HepG2 (cell line): Measurements from ENCODE around the gene MADCAM1. TPM values are rescaled to one million over a fixed set of nuclear protein-coding genes. Genes with fewer than 3 reads are reported as not detected.

Experiments used
- ATAC-seq: fragments of 200-7000 bp; cut with Tn5 transposase; 3 replicates; pipeline ENCODE4 v1.9.1; 2020; ENCODE audit warnings: mild to moderate bottlenecking, moderate library complexity
- BruUV-seq: library from RNA; stranded (reverse); fragments of 400-500 nt; replicated peaks from 2 replicates; lab custom pipeline; 2021; lab: Mats Ljungman, UMichigan
- CTCF ChIA-PET: fragments of 300-600 bp; formaldehyde crosslinking; extraction: SDS; loops from one replicate; lab custom pipeline; 2021; ENCODE audit warnings: low total read pairs, inconsistent platforms, low intra/inter-chr PET ratio; lab: Yijun Ruan, JAX
- POLR2A ChIA-PET: fragments of 350-600 bp; sonication (Branson Sonifier 250); formaldehyde crosslinking; loops from one replicate; lab custom pipeline; 2020; ENCODE audit warnings: antibody characterized with exemption, inconsistent platforms; lab: Yijun Ruan, JAX
- DNase-seq: peaks from one replicate; pipeline ENCODE4 v3.0.0-alpha.2; 2015; ENCODE audit warnings: low spot score
- FAIRE-seq: peaks from 3 replicates; lab custom pipeline; 2011; peaks lifted over from hg19 to GRCh38; lab: Jason Lieb, UNC
- H2AFZ ChIP-seq: one replicate; pipeline ENCODE4 v1.6.1; 2011; ENCODE audit warnings: low read length, inconsistent platforms
- H3K27ac ChIP-seq: fragments of 300-600 bp; 3 replicates; pipeline ENCODE4 v1.8.0; 2011; ENCODE audit warnings: mixed run types, mild to moderate bottlenecking, mixed read lengths, low read length, inconsistent platforms; ENCODE audit not compliant: insufficient read depth; ENCODE audit errors: extremely low read length
- H3K27me3 ChIP-seq, 2 experiments: fragments of 200-600 bp in 1 of 2; 2 replicates in 1 of 2; 3 replicates in 1 of 2; pipeline versions ENCODE4 v1.6.0 to v1.8.0; 2011; ENCODE audit warnings: low read length in 2 of 2, mild to moderate bottlenecking in 2 of 2, moderate library complexity in 2 of 2, inconsistent platforms in 1 of 2; ENCODE audit not compliant: insufficient read depth in 2 of 2, control insufficient read depth in 1 of 2
- H3K36me3 ChIP-seq, 2 experiments: fragments of 200-600 bp in 1 of 2; replicated peaks in 1 of 2; 2 replicates in 1 of 2; 3 replicates in 1 of 2; pipeline versions ENCODE4 v1.5.1 to v1.8.0; 2011; ENCODE audit warnings: low read length in 2 of 2, inconsistent platforms in 1 of 2; ENCODE audit not compliant: insufficient read depth in 2 of 2, control insufficient read depth in 1 of 2
- H3K4me1 ChIP-seq: 2 replicates; pipeline ENCODE4 v1.5.1; 2012; ENCODE audit warnings: low read length, inconsistent platforms; ENCODE audit not compliant: insufficient read depth
- H3K4me2 ChIP-seq: 2 replicates; pipeline ENCODE4 v1.6.0; 2011; ENCODE audit warnings: low read depth, low read length, inconsistent platforms
- H3K4me3 ChIP-seq, 3 experiments: fragments of 200-600 bp in 1 of 3; sonication (generic), shearing (Covaris generic) in 1 of 3; replicated peaks in 1 of 3; 2 replicates each; pipeline ENCODE4 v1.5.1; 2011 to 2016; ENCODE audit warnings: low read length in 3 of 3, inconsistent platforms in 2 of 3, low read depth in 2 of 3, mild to moderate bottlenecking in 2 of 3, control low read depth in 1 of 3, mixed read lengths in 1 of 3; ENCODE audit not compliant: insufficient read depth in 1 of 3
- H3K79me2 ChIP-seq: one replicate; pipeline ENCODE4 v1.6.1; 2011; ENCODE audit warnings: low read length, inconsistent platforms; ENCODE audit not compliant: insufficient read depth
- H3K9ac ChIP-seq: 2 replicates; pipeline ENCODE4 v1.6.0; 2011; ENCODE audit warnings: mild to moderate bottlenecking, low read depth, low read length, inconsistent platforms; ENCODE audit not compliant: insufficient read depth
- H3K9me3 ChIP-seq: 2 replicates; pipeline ENCODE4 v1.5.1; 2012; ENCODE audit warnings: mild to moderate bottlenecking, low read length
- H4K20me1 ChIP-seq: 2 replicates; pipeline ENCODE4 v1.6.0; 2011; ENCODE audit warnings: inconsistent platforms, mild to moderate bottlenecking, low read length, moderate library complexity; ENCODE audit not compliant: insufficient read depth
- HMG20B ChIP-seq: conservative IDR thresholded peaks from 2 replicates; pipeline ENCODE4 v1.6.1; 2016; ENCODE audit warnings: missing genetic modification reagents, missing compliant biosample characterization
- IRX3 ChIP-seq: sonication (generic); formaldehyde crosslinking; IDR thresholded peaks from 2 replicates; pipeline ENCODE4 v1.8.1; 2023; ENCODE audit warnings: mild to moderate bottlenecking, low read depth, missing genetic modification reagents, borderline replicate concordance
- KDM3A ChIP-seq: IDR thresholded peaks from 2 replicates; pipeline ENCODE4 v1.6.1; 2018; ENCODE audit warnings: low read depth, missing compliant biosample characterization
- KDM5B ChIP-seq: sonication (generic); formaldehyde crosslinking; IDR thresholded peaks from 2 replicates; pipeline ENCODE4 v1.4.0; 2020; ENCODE audit warnings: missing genetic modification reagents, mild to moderate bottlenecking, borderline replicate concordance
- KLF6 ChIP-seq: IDR thresholded peaks from 2 replicates; pipeline ENCODE4 v1.8.0; 2016; ENCODE audit warnings: missing biosample characterization, missing genetic modification reagents
- MED1 ChIP-seq: sonication (generic); formaldehyde crosslinking; IDR thresholded peaks from 2 replicates; pipeline ENCODE4 v1.4.0; 2020; ENCODE audit warnings: missing genetic modification reagents
- TBX3 ChIP-seq: fragments of 450-650 bp; IDR thresholded peaks from 2 replicates; pipeline ENCODE4 v1.6.1; 2017; ENCODE audit warnings: antibody characterized with exemption, mild to moderate bottlenecking, inconsistent platforms, borderline replicate concordance
- TOPORS ChIP-seq: sonication (generic); formaldehyde crosslinking; IDR thresholded peaks from 2 replicates; pipeline ENCODE4 v1.8.0; 2023; ENCODE audit warnings: mild to moderate bottlenecking, missing genetic modification reagents
- ZBTB1 ChIP-seq: sonication (generic); formaldehyde crosslinking; IDR thresholded peaks from 2 replicates; pipeline ENCODE4 v1.4.0; 2020; ENCODE audit warnings: missing genetic modification reagents, borderline replicate concordance
- ZNF468 ChIP-seq: sonication (generic); formaldehyde crosslinking; IDR thresholded peaks from 2 replicates; pipeline ENCODE4 v1.8.0; 2022; ENCODE audit warnings: mild to moderate bottlenecking, moderate library complexity, missing genetic modification reagents
- ZNF562 ChIP-seq: sonication (generic); formaldehyde crosslinking; IDR thresholded peaks from 2 replicates; pipeline ENCODE4 v1.8.0; 2022; ENCODE audit warnings: missing genetic modification reagents, borderline replicate concordance
- ZNF776 ChIP-seq: sonication (generic); formaldehyde crosslinking; IDR thresholded peaks from 2 replicates; pipeline ENCODE4 v1.4.0; 2020; ENCODE audit warnings: mild to moderate bottlenecking, missing genetic modification reagents
- WGBS: methylation state at CpG from one replicate; pipeline ENCODE4 v1.1.6; 2017; ENCODE audit warnings: low lambda C conversion rate; 5-methylcytosine and 5-hydroxymethylcytosine counted together
- in situ Hi-C: cut with HindIII; loops from 2 replicates; pipeline ENCODE4 v1.10.0; 2017; ENCODE audit warnings: low pct_unique_long_range_greater_than_20kb; ENCODE audit not compliant: extremely low pct_ligation_motif_present
- intact Hi-C: fragments of 100-400 bp; cut with micrococcal nuclease; formaldehyde crosslinking; loops from one replicate; pipeline ENCODE4 v1.10.0; 2022; ENCODE audit not compliant: unreplicated experiment
- polyA plus RNA-seq, 8 experiments: library from polyadenylated mRNA; depleted of rRNA in 3 of 8; stranded (reverse) in 7 of 8; unstranded in 1 of 8; fragments of >200 nt; fragmentation: Illumina TruSeq in 4 of 8; extraction: Trizol in 4 of 8; gene quantifications; 2 replicates each; pipeline versions ENCODE4 v1.2.1 to v1.2.3, GENCODE V29; 2011 to 2016; ENCODE audit warnings: low read depth in 4 of 8, missing spikeins in 1 of 8, mixed read lengths in 1 of 8; ENCODE audit not compliant: insufficient read depth in 1 of 8
- total RNA-seq, 5 experiments: library from RNA; depleted of rRNA; stranded (reverse); fragments of >200 nt; fragmentation: Illumina TruSeq; extraction: Trizol; gene quantifications; 2 replicates each; pipeline ENCODE4 v1.2.3, GENCODE V29; 2016; ENCODE audit warnings: low read depth in 1 of 5
- TF ChIP-seq, protein P1 (sequence below): sonication (generic); formaldehyde crosslinking; IDR thresholded peaks from 2 replicates; pipeline ENCODE4 v1.4.0; 2020; ENCODE audit warnings: missing genetic modification reagents, borderline replicate concordance
- TF ChIP-seq, protein P2 (sequence below): IDR thresholded peaks from 2 replicates; pipeline ENCODE4 v1.6.1; 2016; ENCODE audit warnings: missing compliant biosample characterization, missing genetic modification reagents, borderline replicate concordance

MADCAM1 gene
- total and polyA plus RNA-seq, 2 of the 13 experiments (the other 11 are each of a cell fraction or from before 2014, with no cell fraction given) = 0.29 to 0.33 TPM

DNA sequence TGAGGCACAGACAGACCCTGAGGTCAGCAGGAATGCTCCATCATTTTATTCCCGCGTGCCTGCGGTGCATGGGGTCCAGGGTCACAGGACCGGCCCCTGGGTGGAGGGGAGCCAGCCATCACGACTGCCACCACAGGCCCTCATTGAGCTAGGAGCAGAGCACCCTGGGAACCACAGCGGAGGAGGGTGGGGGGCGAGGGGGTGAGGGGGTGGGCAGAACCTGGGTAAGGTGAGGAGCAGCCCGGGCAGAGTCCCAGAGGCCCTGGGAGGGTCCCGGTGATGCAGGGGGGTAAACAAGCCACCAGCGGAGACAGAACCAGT is 1.2 kb upstream of the MADCAM1 start:
- no peak for TF ChIP-seq ZNF468
- TF ChIP-seq ZNF776 = 0 out of 2 replicates have a peak, but pooled peaks have one; percentile 11
- TF ChIP-seq, all 625 proteins: peak for 1
- POLR2A ChIA-PET = interaction anchor here (2.6 kb wide), 1 partner anchor 12 kb away, joined by 23 read pairs; no protein-coding TSS in a partner anchor
- no peak for ATAC-seq
- Histone ChIP-seq H3K27ac (no peak overlapping the region), H3K36me3 (no peaks in the 10 kb centered on the region), H3K4me3 (peak overlapping the region in 1 of 3 experiments; percentile 46; a peak in 1 of 6 replicates), H3K27me3 (peaks cover 0 to 4% of the 10 kb centered on the region in 2 experiments; a peak in 2 of 5 replicates), H2AFZ (no peak overlapping the region), H3K4me1 (peaks cover 57% of the 10 kb centered on the region), H3K9me3 (no peaks in the 10 kb centered on the region), H3K4me2 (peak overlapping the region; percentile 55; the same call in 1 of the 2 replicates), H4K20me1 (no peaks in the 10 kb centered on the region), H3K79me2 (peaks cover 3% of the 10 kb centered on the region), H3K9ac (no peak overlapping the region)
- in situ Hi-C loops = no loop called here
- intact Hi-C loops = no loop called here
- CTCF ChIA-PET = interaction anchor here (0.6 to 1.5 kb wide), 2 partner anchors 13 to 16 kb away, joined by 3 to 5 read pairs; no protein-coding TSS in a partner anchor
- 14% methylated on average over 10 of the region's 10 CpGs for WGBS
- DNase-seq = no peak
- BruUV-seq = no TSS peak
- FAIRE-seq = no peak

DNA sequence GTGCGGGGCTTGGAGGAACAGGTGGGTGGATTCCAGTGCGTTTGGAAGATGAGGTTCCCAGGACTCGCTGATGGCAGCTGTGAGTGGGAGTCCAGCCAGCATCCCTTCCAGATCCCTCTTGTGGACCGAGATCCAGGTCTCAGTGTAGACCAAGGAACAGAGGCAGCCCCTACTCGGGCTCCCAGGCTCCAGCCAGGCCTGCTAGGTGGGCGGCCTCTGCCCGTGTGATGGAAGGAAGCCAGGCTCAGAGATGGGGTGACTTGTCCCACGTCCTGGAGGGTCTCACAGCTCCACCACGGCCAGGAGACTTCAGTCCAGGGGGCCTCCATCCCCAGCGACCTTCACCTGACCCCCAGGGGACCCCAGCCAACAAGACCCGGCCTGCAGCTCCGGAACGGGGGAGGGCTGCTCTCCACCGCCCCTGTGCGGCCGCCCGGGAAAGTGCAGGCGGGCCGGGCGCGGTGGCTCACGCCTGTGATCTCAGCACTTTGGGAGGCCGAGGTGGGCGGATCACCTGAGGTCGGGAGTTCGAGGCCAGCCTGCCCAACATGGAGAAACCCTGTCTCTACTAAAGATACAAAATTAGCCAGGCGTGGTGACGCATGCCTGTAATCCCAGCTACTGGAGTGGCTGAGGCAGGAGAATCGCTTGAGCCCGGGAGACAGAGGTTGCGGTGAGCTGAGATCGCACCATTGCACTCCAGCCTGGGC is 729 bp upstream of the MADCAM1 start:
- Histone ChIP-seq H3K27ac (no peak overlapping the region), H3K4me2 (peak overlapping the region; percentile 55; the same call in 1 of the 2 replicates), H3K9ac (no peak overlapping the region), H2AFZ (no peak overlapping the region), H3K9me3 (no peaks in the 10 kb centered on the region), H3K27me3 (peaks cover 0 to 4% of the 10 kb centered on the region in 2 experiments; a peak in 2 of 5 replicates), H3K4me1 (peaks cover 52% of the 10 kb centered on the region), H4K20me1 (no peaks in the 10 kb centered on the region), H3K79me2 (no peaks in the 10 kb centered on the region), H3K4me3 (peak overlapping the region in 1 of 3 experiments; percentile 46; a peak in 1 of 6 replicates), H3K36me3 (no peaks in the 10 kb centered on the region)
- no peak for DNase-seq
- in situ Hi-C loops = no loop called here
- peak; percentile 17 for ATAC-seq
- ChIA-PET CTCF (interaction anchor here (0.6 to 1.5 kb wide), 4 partner anchors 11 to 15 kb away, joined by 3 to 5 read pairs (median 4); partner anchors contain the start of gene TPGS1), POLR2A (interaction anchor here (2.6 kb wide), 1 partner anchor 11 kb away, joined by 23 read pairs; no protein-coding TSS in a partner anchor)
- intact Hi-C loops = no loop called here
- FAIRE-seq = peak; percentile 12
- BruUV-seq = no TSS peak
- WGBS = 36% methylated on average over 11 of the region's 32 CpGs
- TF ChIP-seq HMG20B (no peak), TOPORS (CRISPR knock-in tag) (no peak), IRX3 (no peak), KDM5B (CRISPR knock-in tag) (peak; percentile 1; the same call in 1 of the 2 replicates), TBX3 (no peak), ZBTB1 (CRISPR knock-in tag) (no peak), KDM3A (CRISPR knock-in tag) (0 out of 2 replicates have a peak, but pooled peaks have one; percentile 53), ZNF562 (CRISPR knock-in tag) (no peak), MED1 (CRISPR knock-in tag) (peak; percentile 20; the same call in 1 of the 2 replicates), KLF6 (CRISPR knock-in tag) (no peak)
- TF ChIP-seq, protein P1, sequence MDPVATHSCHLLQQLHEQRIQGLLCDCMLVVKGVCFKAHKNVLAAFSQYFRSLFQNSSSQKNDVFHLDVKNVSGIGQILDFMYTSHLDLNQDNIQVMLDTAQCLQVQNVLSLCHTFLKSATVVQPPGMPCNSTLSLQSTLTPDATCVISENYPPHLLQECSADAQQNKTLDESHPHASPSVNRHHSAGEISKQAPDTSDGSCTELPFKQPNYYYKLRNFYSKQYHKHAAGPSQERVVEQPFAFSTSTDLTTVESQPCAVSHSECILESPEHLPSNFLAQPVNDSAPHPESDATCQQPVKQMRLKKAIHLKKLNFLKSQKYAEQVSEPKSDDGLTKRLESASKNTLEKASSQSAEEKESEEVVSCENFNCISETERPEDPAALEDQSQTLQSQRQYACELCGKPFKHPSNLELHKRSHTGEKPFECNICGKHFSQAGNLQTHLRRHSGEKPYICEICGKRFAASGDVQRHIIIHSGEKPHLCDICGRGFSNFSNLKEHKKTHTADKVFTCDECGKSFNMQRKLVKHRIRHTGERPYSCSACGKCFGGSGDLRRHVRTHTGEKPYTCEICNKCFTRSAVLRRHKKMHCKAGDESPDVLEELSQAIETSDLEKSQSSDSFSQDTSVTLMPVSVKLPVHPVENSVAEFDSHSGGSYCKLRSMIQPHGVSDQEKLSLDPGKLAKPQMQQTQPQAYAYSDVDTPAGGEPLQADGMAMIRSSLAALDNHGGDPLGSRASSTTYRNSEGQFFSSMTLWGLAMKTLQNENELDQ = no peak
- TF ChIP-seq, protein P2, sequence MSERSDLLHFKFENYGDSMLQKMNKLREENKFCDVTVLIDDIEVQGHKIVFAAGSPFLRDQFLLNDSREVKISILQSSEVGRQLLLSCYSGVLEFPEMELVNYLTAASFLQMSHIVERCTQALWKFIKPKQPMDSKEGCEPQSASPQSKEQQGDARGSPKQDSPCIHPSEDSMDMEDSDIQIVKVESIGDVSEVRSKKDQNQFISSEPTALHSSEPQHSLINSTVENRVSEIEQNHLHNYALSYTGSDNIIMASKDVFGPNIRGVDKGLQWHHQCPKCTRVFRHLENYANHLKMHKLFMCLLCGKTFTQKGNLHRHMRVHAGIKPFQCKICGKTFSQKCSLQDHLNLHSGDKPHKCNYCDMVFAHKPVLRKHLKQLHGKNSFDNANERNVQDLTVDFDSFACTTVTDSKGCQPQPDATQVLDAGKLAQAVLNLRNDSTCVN (CRISPR knock-in tag) = no peak
